ENCODE data around the gene MLLT10.

MLLT10 gene

DNA sequence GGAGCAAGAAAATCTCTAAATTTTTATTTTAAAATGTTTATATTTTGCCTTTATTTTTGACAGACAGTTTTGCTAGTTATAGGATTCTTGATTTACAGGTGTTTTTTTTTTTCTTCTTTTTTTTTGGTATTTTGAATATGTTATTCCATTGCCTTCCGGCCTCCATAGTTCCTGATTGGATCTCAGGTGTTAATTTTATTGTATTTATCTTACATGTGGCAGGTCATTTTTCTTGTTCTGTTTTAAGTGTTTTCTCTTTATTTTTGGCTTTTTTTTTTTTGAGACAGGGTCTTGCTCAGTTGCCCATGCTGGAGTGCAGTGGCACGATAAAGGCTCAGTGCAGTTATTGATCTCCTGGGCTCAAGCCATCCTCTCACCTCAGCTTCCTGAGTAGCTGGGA is 73.9 kb downstream of the MLLT10 start:
- Histone ChIP-seq H3K27me3 (ENCODE audit: insufficient read depth, low read length) (no peaks in the 10 kb centered on the region), H2AFZ (ENCODE audit: low read length) (no peak overlapping the region), H3K4me3 (ENCODE audit: low read depth, low read length, poor library complexity, severe bottlenecking) (no peak overlapping the region), H4K20me1 (ENCODE audit: insufficient read depth, low read length) (no peaks in the 10 kb centered on the region), H3K79me2 (ENCODE audit: insufficient read depth, low read length) (no peaks in the 10 kb centered on the region; the same call in 1 of the 2 replicates), H3K36me3 (ENCODE audit: insufficient read depth, low read length) (peaks cover 48% of the 10 kb centered on the region), H3K9me2 (ENCODE audit: low read depth, low read length) (no peaks in the 10 kb centered on the region), H3K27ac (ENCODE audit: low read depth, low read length, poor library complexity, severe bottlenecking) (no peak overlapping the region), H3K4me2 (ENCODE audit: low read length) (no peak overlapping the region), H3K9me3 (ENCODE audit: low read length) (0 out of 2 replicates have a peak, but pooled peaks cover 6% of the 10 kb centered on the region), H3K9ac (ENCODE audit: low read length) (no peak overlapping the region), H3F3A (ENCODE audit: insufficient read depth, low read length) (no peaks in the 10 kb centered on the region), H3K4me1 (ENCODE audit: insufficient read depth, low read length, severe bottlenecking) (peaks cover 19% of the 10 kb centered on the region)
- TF ChIP-seq EZH2 (IDR thresholded peaks at IDR 0.05; ENCODE audit: borderline replicate concordance, low read length) = no peak
- no peak for TF ChIP-seq CTCF (IDR thresholded peaks at IDR 0.05; ENCODE audit: low read length)

DNA sequence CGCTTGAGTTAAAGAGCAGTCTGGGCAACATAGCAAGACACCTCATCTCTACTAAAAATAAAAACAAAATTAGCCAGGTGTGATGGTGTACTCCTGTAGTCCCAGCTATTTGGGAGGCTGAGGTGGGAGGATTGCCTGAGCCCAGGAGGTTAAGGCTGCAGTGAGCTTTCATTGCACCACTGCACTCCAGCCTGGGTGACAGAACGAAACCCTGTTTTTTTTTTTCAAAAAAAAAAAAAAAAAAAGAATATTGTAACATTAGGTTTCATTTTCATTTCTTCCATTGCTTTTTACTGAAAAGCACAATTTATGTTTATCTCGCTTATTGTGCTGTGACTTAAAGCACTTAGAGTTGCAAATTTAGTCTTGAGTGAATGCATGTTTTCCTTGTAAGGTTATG is 80.0 kb downstream of the MLLT10 start:
- H4K20me1 ChIP-seq (ENCODE audit: insufficient read depth, low read length) = no peaks in the 10 kb centered on the region
- H3K4me1 ChIP-seq (ENCODE audit: insufficient read depth, low read length, severe bottlenecking) = no peaks in the 10 kb centered on the region
- 0 out of 2 replicates have a peak, but pooled peaks cover 3% of the 10 kb centered on the region for H3F3A ChIP-seq (ENCODE audit: insufficient read depth, low read length)
- no peak overlapping the region for H3K4me2 ChIP-seq (ENCODE audit: low read length)
- H3K36me3 ChIP-seq (ENCODE audit: insufficient read depth, low read length) = peaks cover 27% of the 10 kb centered on the region
- no peaks in the 10 kb centered on the region for H3K27me3 ChIP-seq (ENCODE audit: insufficient read depth, low read length)
- 0 out of 2 replicates have a peak, but pooled peaks cover 1% of the 10 kb centered on the region for H3K9me3 ChIP-seq (ENCODE audit: low read length)
- H3K79me2 ChIP-seq (ENCODE audit: insufficient read depth, low read length) = 0 out of 2 replicates have a peak, but pooled peaks cover 5% of the 10 kb centered on the region
- H3K9me2 ChIP-seq (ENCODE audit: low read depth, low read length) = no peaks in the 10 kb centered on the region; the same call in 1 of the 2 replicates
- H3K27ac ChIP-seq (ENCODE audit: low read depth, low read length, poor library complexity, severe bottlenecking) = no peak overlapping the region
- H3K4me3 ChIP-seq (ENCODE audit: low read depth, low read length, poor library complexity, severe bottlenecking) = no peak overlapping the region
- no peak overlapping the region for H3K9ac ChIP-seq (ENCODE audit: low read length)
- TF ChIP-seq EZH2 (IDR thresholded peaks at IDR 0.05; ENCODE audit: borderline replicate concordance, low read length) (no peak), CTCF (IDR thresholded peaks at IDR 0.05; ENCODE audit: low read length) (no peak)
- H2AFZ ChIP-seq (ENCODE audit: low read length) = no peak overlapping the region

DNA sequence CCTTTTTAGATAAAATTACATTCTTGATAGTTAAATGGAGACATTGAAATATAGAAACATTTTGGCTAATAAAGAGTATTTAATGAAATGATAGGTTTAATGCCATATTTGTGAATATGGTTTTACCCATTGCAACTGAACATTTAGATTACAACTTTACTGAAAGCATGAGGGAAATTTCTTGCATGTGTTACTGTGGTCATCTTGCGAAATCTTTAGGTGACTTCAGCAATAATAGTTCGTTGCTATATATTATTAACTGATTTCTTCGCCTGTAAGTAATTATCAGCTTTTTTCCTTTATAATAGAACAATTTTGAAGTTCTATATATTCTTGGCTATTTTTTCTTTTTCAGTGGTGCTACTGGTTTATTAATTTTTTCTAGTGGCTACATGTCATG is 83.2 kb downstream of the MLLT10 start:
- H3K79me2 ChIP-seq (ENCODE audit: insufficient read depth, low read length) = 0 out of 2 replicates have a peak, but pooled peaks cover 5% of the 10 kb centered on the region
- H3K9me2 ChIP-seq (ENCODE audit: low read depth, low read length) = no peaks in the 10 kb centered on the region; the same call in 1 of the 2 replicates
- H3K9ac ChIP-seq (ENCODE audit: low read length) = no peak overlapping the region
- H3K4me1 ChIP-seq (ENCODE audit: insufficient read depth, low read length, severe bottlenecking) = no peaks in the 10 kb centered on the region
- H4K20me1 ChIP-seq (ENCODE audit: insufficient read depth, low read length) = no peaks in the 10 kb centered on the region
- H3F3A ChIP-seq (ENCODE audit: insufficient read depth, low read length) = 0 out of 2 replicates have a peak, but pooled peaks cover 3% of the 10 kb centered on the region
- H3K27ac ChIP-seq (ENCODE audit: low read depth, low read length, poor library complexity, severe bottlenecking) = no peak overlapping the region
- no peak overlapping the region for H2AFZ ChIP-seq (ENCODE audit: low read length)
- peaks cover 22% of the 10 kb centered on the region for H3K36me3 ChIP-seq (ENCODE audit: insufficient read depth, low read length)
- H3K9me3 ChIP-seq (ENCODE audit: low read length) = no peaks in the 10 kb centered on the region
- no peak overlapping the region for H3K4me3 ChIP-seq (ENCODE audit: low read depth, low read length, poor library complexity, severe bottlenecking)
- TF ChIP-seq EZH2 (IDR thresholded peaks at IDR 0.05; ENCODE audit: borderline replicate concordance, low read length) (no peak), CTCF (IDR thresholded peaks at IDR 0.05; ENCODE audit: low read length) (no peak)
- no peak overlapping the region for H3K4me2 ChIP-seq (ENCODE audit: low read length)
- H3K27me3 ChIP-seq (ENCODE audit: insufficient read depth, low read length) = no peaks in the 10 kb centered on the region
